Keratinocyte (primary cell): Measurements from ENCODE around the gene USP6. TPM values are rescaled to one million over a fixed set of nuclear protein-coding genes. Genes with fewer than 3 reads are reported as not detected.

Experiments used
- DNase-seq: peaks from one replicate; pipeline ENCODE4 v3.0.0-alpha.2; 2011; ENCODE audit warnings: low read depth, missing footprints, low spot score
- FAIRE-seq: peaks from 2 replicates; lab custom pipeline; 2011; peaks lifted over from hg19 to GRCh38; lab: Jason Lieb, UNC
- H2AFZ ChIP-seq: 2 replicates; pipeline ENCODE4 v1.6.0; 2012; ENCODE audit warnings: low read length, control low read depth, inconsistent platforms; ENCODE audit not compliant: control insufficient read depth
- H3K27ac ChIP-seq: 2 replicates; pipeline ENCODE4 v1.5.1; 2011; ENCODE audit warnings: low read length; ENCODE audit not compliant: control insufficient read depth, insufficient read depth
- H3K27me3 ChIP-seq: 3 replicates; pipeline ENCODE4 v1.6.0; 2011; ENCODE audit warnings: low read length; ENCODE audit not compliant: control insufficient read depth, insufficient read depth; ENCODE audit errors: extremely low read depth
- H3K36me3 ChIP-seq, 2 experiments: 2 replicates in 1 of 2; 3 replicates in 1 of 2; pipeline ENCODE4 v1.5.1; 2011; ENCODE audit warnings: low read length in 2 of 2, mild to moderate bottlenecking in 1 of 2; ENCODE audit not compliant: control insufficient read depth in 2 of 2, insufficient read depth in 2 of 2; ENCODE audit errors: extremely low read depth in 1 of 2
- H3K4me1 ChIP-seq: 3 replicates; pipeline ENCODE4 v1.5.1; 2011; ENCODE audit warnings: low read length; ENCODE audit not compliant: control insufficient read depth, insufficient read depth; ENCODE audit errors: extremely low read depth
- H3K4me2 ChIP-seq: 3 replicates; pipeline ENCODE4 v1.6.0; 2011; ENCODE audit warnings: low read depth, low read length; ENCODE audit not compliant: control insufficient read depth, insufficient read depth; ENCODE audit errors: extremely low read depth
- H3K4me3 ChIP-seq, 3 experiments: fragments of 200-600 bp in 1 of 3; sonication (generic) in 1 of 3; 2 replicates in 2 of 3; 3 replicates in 1 of 3; pipeline ENCODE4 v1.5.1; 2011 to 2016; ENCODE audit warnings: low read length in 3 of 3, mild to moderate bottlenecking in 3 of 3, control low read depth in 2 of 3, inconsistent platforms in 1 of 3, low read depth in 1 of 3, mixed read lengths in 1 of 3, mixed run types in 1 of 3, moderate library complexity in 1 of 3; ENCODE audit not compliant: control insufficient read depth in 2 of 3, insufficient read depth in 2 of 3; ENCODE audit errors: extremely low read depth in 1 of 3
- H3K79me2 ChIP-seq: 2 replicates; pipeline ENCODE4 v1.6.0; 2012; ENCODE audit warnings: low read length; ENCODE audit not compliant: control insufficient read depth, insufficient read depth
- H3K9ac ChIP-seq: 3 replicates; pipeline ENCODE4 v1.6.0; 2011; ENCODE audit warnings: low read length; ENCODE audit not compliant: control insufficient read depth, insufficient read depth; ENCODE audit errors: extremely low read depth
- H3K9me1 ChIP-seq: 3 replicates; pipeline ENCODE4 v1.6.0; 2011; ENCODE audit warnings: low read length; ENCODE audit not compliant: control insufficient read depth, insufficient read depth; ENCODE audit errors: extremely low read depth
- H3K9me3 ChIP-seq: 2 replicates; pipeline ENCODE4 v1.5.1; 2012; ENCODE audit warnings: low read depth, low read length; ENCODE audit not compliant: control insufficient read depth
- H4K20me1 ChIP-seq: 3 replicates; pipeline ENCODE4 v1.6.0; 2011; ENCODE audit warnings: low read length; ENCODE audit not compliant: control insufficient read depth, insufficient read depth; ENCODE audit errors: extremely low read depth
- CTCF ChIP-seq, 3 experiments: IDR thresholded peaks in 1 of 3; conservative IDR thresholded peaks in 1 of 3; optimal IDR thresholded peaks in 1 of 3; 2 replicates in 2 of 3; 3 replicates in 1 of 3; pipeline versions ENCODE3 to v1.5.1; 2011; ENCODE audit warnings: low read length in 3 of 3, mild to moderate bottlenecking in 3 of 3, moderate library complexity in 2 of 3, control low read depth in 1 of 3, inconsistent platforms in 1 of 3; ENCODE audit not compliant: insufficient read depth in 2 of 3; ENCODE audit errors: extremely low read depth in 1 of 3
- EZH2 ChIP-seq: IDR thresholded peaks from one replicate; pipeline ENCODE4 v1.6.1; 2012; ENCODE audit warnings: inconsistent platforms, mild to moderate bottlenecking, low read length, moderate library complexity
- dilution Hi-C: fragments of 300-500 bp; cut with MboI; formaldehyde crosslinking; loops from one replicate; pipeline ENCODE4 v1.7.0; 2020; ENCODE audit warnings: low sequenced_read_pairs; ENCODE audit not compliant: extremely low pct_ligation_motif_present
- polyA plus RNA-seq, 5 experiments: library from polyadenylated mRNA; depleted of rRNA in 3 of 5; stranded (reverse) in 3 of 5; stranded (forward) in 1 of 5; unstranded in 1 of 5; fragments of >200 nt; gene quantifications; 1 replicate in 1 of 5; 2 replicates in 3 of 5; 3 replicates in 1 of 5; pipeline versions ENCODE4 v1.2.1 to v1.2.3, GENCODE V29; 2011 to 2012; ENCODE audit warnings: missing spikeins in 2 of 5, low read depth in 1 of 5, low replicate concordance in 1 of 5

USP6 gene
- polyA plus RNA-seq, 1 donor (not counting 4 experiments of a cell fraction or from before 2014, with no cell fraction given): not detected

DNA sequence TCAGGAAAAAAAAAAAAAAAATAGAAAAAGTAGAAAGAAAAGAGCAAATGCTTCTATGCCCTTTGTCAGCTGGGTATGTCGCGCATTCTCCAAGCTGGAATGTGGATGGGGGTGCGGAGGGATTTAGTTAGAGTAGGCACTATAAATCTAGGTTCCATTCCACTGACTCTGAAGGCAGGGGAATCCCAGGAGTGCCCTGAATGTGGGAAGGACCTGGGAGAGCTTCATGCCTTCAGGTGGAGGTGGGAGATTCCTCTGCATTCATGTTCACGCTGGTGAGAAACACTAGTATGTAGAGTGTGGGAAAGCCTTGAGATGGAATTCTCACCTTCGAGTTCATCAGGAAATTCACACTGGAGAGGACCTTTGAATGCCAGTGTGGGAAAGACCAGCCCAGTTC lies 16.6 kb upstream of the USP6 start:
- H3K4me1 ChIP-seq: no peaks in the 10 kb centered on the region
- H3K4me3 ChIP-seq: no peak overlapping the region
- no peaks in the 10 kb centered on the region for H4K20me1 ChIP-seq
- TF ChIP-seq CTCF (optimal IDR thresholded peaks at IDR 0.05 in 1 of 3, IDR thresholded peaks at IDR 0.05 in 1 of 3, conservative IDR thresholded peaks at IDR 0.05 in 1 of 3; ENCODE audit: extremely low read depth in 1 of 3, insufficient read depth in 2 of 3, low read length in 3 of 3) (no peak), EZH2 (no peak)
- peaks cover 15% of the 10 kb centered on the region for H3K27me3 ChIP-seq
- no peak overlapping the region for H3K9ac ChIP-seq
- dilution Hi-C loops: no loop called here
- DNase-seq: no peak
- H3K9me3 ChIP-seq: peaks cover 23% of the 10 kb centered on the region
- no peaks in the 10 kb centered on the region for H3K9me1 ChIP-seq
- no peak overlapping the region for H3K27ac ChIP-seq
- H3K79me2 ChIP-seq: no peaks in the 10 kb centered on the region
- H3K4me2 ChIP-seq: no peak overlapping the region
- H2AFZ ChIP-seq: no peak overlapping the region
- H3K36me3 ChIP-seq: no peaks in the 10 kb centered on the region
- FAIRE-seq: no peak

DNA sequence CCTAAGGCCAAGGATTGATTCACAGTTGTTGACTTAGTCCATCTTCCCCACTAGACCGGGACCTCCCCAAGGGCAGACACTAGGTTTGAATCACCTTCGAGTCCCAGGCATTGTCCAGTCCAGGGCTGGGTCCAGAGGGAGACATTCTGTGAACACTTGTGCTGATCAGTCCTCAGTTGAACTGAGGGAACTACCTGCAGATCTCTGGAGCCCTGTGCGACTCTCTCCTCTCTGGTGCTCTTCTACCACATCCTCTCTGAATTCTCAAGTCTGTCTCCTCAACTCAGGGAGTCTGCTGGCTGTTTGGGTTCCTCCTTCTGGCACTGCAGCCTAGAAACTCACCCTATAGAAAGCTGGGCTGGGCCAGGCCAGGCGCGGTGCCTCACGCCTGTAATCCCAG lies 15.0 kb upstream of the USP6 start:
- no peaks in the 10 kb centered on the region for H4K20me1 ChIP-seq
- H3K4me3 ChIP-seq: no peak overlapping the region
- H3K9me3 ChIP-seq: peaks cover 15% of the 10 kb centered on the region
- no peak for DNase-seq
- no peak overlapping the region for H3K4me2 ChIP-seq
- no peak for FAIRE-seq
- H3K36me3 ChIP-seq: no peaks in the 10 kb centered on the region
- TF ChIP-seq CTCF (optimal IDR thresholded peaks at IDR 0.05 in 1 of 3, IDR thresholded peaks at IDR 0.05 in 1 of 3, conservative IDR thresholded peaks at IDR 0.05 in 1 of 3; ENCODE audit: extremely low read depth in 1 of 3, insufficient read depth in 2 of 3, low read length in 3 of 3) (no peak), EZH2 (no peak)
- H3K4me1 ChIP-seq: no peaks in the 10 kb centered on the region
- dilution Hi-C loops: no loop called here
- H3K9me1 ChIP-seq: no peaks in the 10 kb centered on the region
- no peak overlapping the region for H3K9ac ChIP-seq
- no peak overlapping the region for H2AFZ ChIP-seq
- H3K27me3 ChIP-seq: peaks cover 15% of the 10 kb centered on the region
- H3K27ac ChIP-seq: no peak overlapping the region
- H3K79me2 ChIP-seq: no peaks in the 10 kb centered on the region
